Uterus (tissue), 4 donors: ENCODE measurements around the gene PDIK1L. TPM values are rescaled to one million over a fixed set of nuclear protein-coding genes. Genes with fewer than 3 reads are reported as not detected.

Experiments
- DNase-seq, 2 donors: peaks; one replicate each; pipeline ENCODE4 v3.0.0-alpha.2; 2019 to 2020
- H3K27ac ChIP-seq, 2 donors: fragments of 200-600 bp; sonication (generic); 1 replicate in 1 of 2; 2 replicates in 1 of 2; pipeline ENCODE4 v1.5.1; 2016 to 2018
- H3K27me3 ChIP-seq, 2 donors: fragments of 200-600 bp; sonication (generic); one replicate each; pipeline ENCODE4 v1.5.1; 2018 to 2019; ENCODE audit warnings: control low read depth in 1 of 2
- H3K36me3 ChIP-seq, 2 donors: fragments of 200-600 bp; sonication (generic); one replicate each; pipeline ENCODE4 v1.5.1; 2019; ENCODE audit warnings: control low read depth in 1 of 2
- H3K4me1 ChIP-seq, 2 donors: fragments of 200-600 bp; sonication (generic); one replicate each; pipeline ENCODE4 v1.5.1; 2018 to 2019; ENCODE audit warnings: control low read depth in 1 of 2
- H3K4me3 ChIP-seq, 2 donors: fragments of 200-600 bp; sonication (generic); 1 replicate in 1 of 2; 2 replicates in 1 of 2; pipeline ENCODE4 v1.5.1; 2018 to 2019; ENCODE audit warnings: mild to moderate bottlenecking in 1 of 2
- H3K9me3 ChIP-seq, 2 donors: fragments of 200-600 bp; sonication (generic); one replicate each; pipeline ENCODE4 v1.5.1; 2019; ENCODE audit warnings: control low read depth in 1 of 2
- CTCF ChIP-seq, 4 experiments: fragments of 200-600 bp in 2 of 4; fragments of 450-650 bp in 2 of 4; sonication (generic) in 2 of 4; IDR thresholded peaks; one replicate each; pipeline ENCODE4 v1.5.1; 2016 to 2019; ENCODE audit warnings: antibody characterized with exemption in 4 of 4, mild to moderate bottlenecking in 2 of 4, moderate library complexity in 1 of 4
- POLR2A ChIP-seq, 2 donors: fragments of 450-650 bp; IDR thresholded peaks; one replicate each; pipeline ENCODE4 v1.6.1; 2016; ENCODE audit warnings: antibody characterized with exemption in 2 of 2, mild to moderate bottlenecking in 1 of 2, moderate library complexity in 1 of 2
- intact Hi-C: fragments of 100-400 bp; cut with DNase I; formaldehyde crosslinking; loops from one replicate; pipeline ENCODE4 v1.15.1; 2023; ENCODE audit warnings: low total_unique reads
- total RNA-seq, 4 donors: library from RNA; depleted of rRNA in 3 of 4; stranded (reverse); fragments of >200 nt in 3 of 4; gene quantifications; one replicate each; pipeline versions ENCODE4 v1.1.0 to v1.2.4, GENCODE V29; 2014 to 2023
- donor health status: DM: yes; HTN: yes; CAD: no.

PDIK1L gene
- total RNA-seq, 4 donors from 2014 or later: 13.8 to 95.6 (median 20.9) TPM

GRCh38 chr1:26162220-26162709 lies 50.6 kb downstream of the PDIK1L start:
- Histone ChIP-seq H3K27me3 (no peaks in the 10 kb centered on the region), H3K4me3 (peak overlapping the region; percentile 34 to 40), H3K4me1 (peaks cover 0 to 7% of the 10 kb centered on the region in 2 donors), H3K27ac (peak overlapping the region in 1 of 2 donors; percentile 51), H3K36me3 (no peaks in the 10 kb centered on the region), H3K9me3 (no peaks in the 10 kb centered on the region)
- intact Hi-C loops: loop anchor here (5.0 kb wide), 1 partner anchor 125 kb away; no protein-coding TSS in a partner anchor
- DNase-seq: no peak
- no peak for TF ChIP-seq POLR2A (IDR thresholded peaks at IDR 0.05)
- TF ChIP-seq CTCF (IDR thresholded peaks at IDR 0.05): no peak

GRCh38 chr1:26163684-26164035 lies 52.0 kb downstream of the PDIK1L start:
- Histone ChIP-seq H3K9me3 (no peaks in the 10 kb centered on the region), H3K27me3 (no peaks in the 10 kb centered on the region), H3K27ac (peak overlapping the region; percentile 60 to 77), H3K36me3 (no peaks in the 10 kb centered on the region), H3K4me3 (peak overlapping the region in 1 of 2 donors; percentile 34), H3K4me1 (peaks cover 0 to 7% of the 10 kb centered on the region in 2 donors)
- no peak for DNase-seq
- no peak for TF ChIP-seq CTCF (IDR thresholded peaks at IDR 0.05)
- TF ChIP-seq POLR2A (IDR thresholded peaks at IDR 0.05): no peak
- intact Hi-C loops: loop anchor here (5.0 kb wide), 1 partner anchor 126 kb away; no protein-coding TSS in a partner anchor

- peak in 1 of 2 donors; percentile 37 for DNase-seq
- H3K27ac ChIP-seq: peak overlapping the region; percentile 60 to 77
- TF ChIP-seq POLR2A (IDR thresholded peaks at IDR 0.05) (peak in 1 of 2 donors; percentile 20), CTCF (IDR thresholded peaks at IDR 0.05) (peak; percentile 30 to 82 (median 74))
These were observed 52.6 kb downstream of the PDIK1L start for GRCh38 chr1:26164036-26164860.

GRCh38 chr1:26164861-26165842 lies 53.5 kb downstream of the PDIK1L start:
- H3K4me3 ChIP-seq: no peak overlapping the region
- TF ChIP-seq POLR2A (IDR thresholded peaks at IDR 0.05): no peak
- TF ChIP-seq CTCF (IDR thresholded peaks at IDR 0.05): no peak
- no peaks in the 10 kb centered on the region for H3K9me3 ChIP-seq
- peaks cover 0 to 7% of the 10 kb centered on the region in 2 donors for H3K4me1 ChIP-seq
- no peaks in the 10 kb centered on the region for H3K36me3 ChIP-seq
- intact Hi-C loops: loop anchor here (5.0 kb wide), 1 partner anchor 128 kb away; no protein-coding TSS in a partner anchor
- DNase-seq: no peak
- peak overlapping the region in 1 of 2 donors; percentile 77 for H3K27ac ChIP-seq
- H3K27me3 ChIP-seq: no peaks in the 10 kb centered on the region

More at GRCh38 chr1:26164036-26164860, 52.6 kb downstream of the PDIK1L start:
- Histone ChIP-seq H3K4me3 (peak overlapping the region; percentile 20 to 34), H3K4me1 (peaks cover 0 to 7% of the 10 kb centered on the region in 2 donors), H3K9me3 (no peaks in the 10 kb centered on the region), H3K36me3 (no peaks in the 10 kb centered on the region), H3K27me3 (no peaks in the 10 kb centered on the region)
- intact Hi-C loops: loop anchor here (5.0 kb wide), 1 partner anchor 127 kb away; no protein-coding TSS in a partner anchor
